Lower leg skin (tissue), 3 donors: ENCODE data around the gene THY1.

Source experiments
- CTCF ChIP-seq, 3 donors: fragments of 450-650 bp; IDR thresholded peaks; one replicate each; pipeline ENCODE4 v1.5.1; 2016; ENCODE audit warnings: antibody characterized with exemption in 3 of 3, mild to moderate bottlenecking in 3 of 3, moderate library complexity in 2 of 3
- POLR2A ChIP-seq, 2 donors: fragments of 450-650 bp; IDR thresholded peaks; one replicate each; pipeline ENCODE4 v1.6.1; 2016 to 2017; ENCODE audit warnings: antibody characterized with exemption in 2 of 2, mild to moderate bottlenecking in 1 of 2, moderate library complexity in 1 of 2

- no peak for TF ChIP-seq CTCF (IDR thresholded peaks at IDR 0.05)
- no peak for TF ChIP-seq POLR2A (IDR thresholded peaks at IDR 0.05)
Measured at GRCh38 chr11:119419246-119419645, 3.7 kb downstream of the THY1 start.
